CD4-positive, CD25-positive, alpha-beta regulatory T cell (primary cell): Measurements from ENCODE around the gene CTAG1A. TPM values are rescaled to one million over a fixed set of nuclear protein-coding genes. Genes with fewer than 3 reads are reported as not detected.
"Not testable (repeated sequence)": the region's sequence is repeated elsewhere in the genome, so short reads cannot be mapped to it uniquely, and the experiment has no call there.

Source experiments
- ATAC-seq, 2 donors: fragments of 150-1000 bp; cut with Tn5 transposase; one replicate each; pipeline ENCODE4 v1.10.0; 2021; ENCODE audit warnings: low read depth in 2 of 2, moderate number of reproducible peaks in 2 of 2, moderate library complexity in 1 of 2
- DNase-seq, 3 donors: peaks; one replicate each; pipeline versions ENCODE4 v3.0.0 to v3.0.0-alpha.2; 2012 to 2022; ENCODE audit warnings: mixed read lengths in 1 of 3
- H3K27ac ChIP-seq: one replicate; pipeline ENCODE4 v1.7.0; 2013; ENCODE audit warnings: mild to moderate bottlenecking, low read length; ENCODE audit not compliant: insufficient read depth, poor library complexity, severe bottlenecking
- H3K27me3 ChIP-seq: one replicate; pipeline ENCODE4 v1.7.0; 2013; ENCODE audit warnings: low read length; ENCODE audit not compliant: control insufficient read depth, insufficient read depth
- H3K36me3 ChIP-seq: one replicate; pipeline ENCODE4 v1.7.0; 2013; ENCODE audit warnings: mild to moderate bottlenecking, low read length, moderate library complexity; ENCODE audit not compliant: control insufficient read depth, insufficient read depth
- H3K4me1 ChIP-seq: 2 replicates; pipeline ENCODE4 v1.7.0; 2013; ENCODE audit warnings: mild to moderate bottlenecking, low read length; ENCODE audit not compliant: insufficient read depth, control insufficient read depth, poor library complexity, severe bottlenecking
- H3K4me3 ChIP-seq: one replicate; pipeline ENCODE4 v1.7.0; 2013; ENCODE audit warnings: low read depth, mild to moderate bottlenecking, low read length, moderate library complexity
- H3K9me3 ChIP-seq, 2 experiments: 1 replicate in 1 of 2; 2 replicates in 1 of 2; pipeline ENCODE4 v1.7.0; 2013; ENCODE audit warnings: low read length in 2 of 2, mild to moderate bottlenecking in 1 of 2, moderate library complexity in 1 of 2; ENCODE audit not compliant: control insufficient read depth in 2 of 2
- H3K27ac Mint-ChIP-seq, 3 donors: one replicate each; pipeline ENCODE4 v1.8.0; 2020 to 2022; ENCODE audit warnings: mild to moderate bottlenecking in 3 of 3, mixed read lengths in 3 of 3, moderate library complexity in 2 of 3
- H3K27me3 Mint-ChIP-seq: one replicate; pipeline ENCODE4 v1.8.0; 2022; ENCODE audit warnings: mild to moderate bottlenecking, mixed read lengths
- H3K36me3 Mint-ChIP-seq: one replicate; pipeline ENCODE4 v1.8.0; 2020; ENCODE audit warnings: mixed read lengths
- H3K4me1 Mint-ChIP-seq, 4 donors: one replicate each; pipeline ENCODE4 v1.8.0; 2020 to 2022; ENCODE audit warnings: mixed read lengths in 4 of 4, mild to moderate bottlenecking in 1 of 4
- H3K4me3 Mint-ChIP-seq, 4 donors: one replicate each; pipeline ENCODE4 v1.8.0; 2020 to 2022; ENCODE audit warnings: mild to moderate bottlenecking in 4 of 4, mixed read lengths in 4 of 4, moderate library complexity in 3 of 4
- H3K9me3 Mint-ChIP-seq, 7 donors: one replicate each; pipeline ENCODE4 v1.8.0; 2020 to 2022; ENCODE audit warnings: mixed read lengths in 7 of 7, mild to moderate bottlenecking in 3 of 7, moderate library complexity in 2 of 7
- polyA plus RNA-seq, 4 donors: library from polyadenylated mRNA; unstranded; fragments of 300-500 nt; fragmentation: Illumina TruSeq; gene quantifications; one replicate each; pipeline ENCODE4 v1.2.3, GENCODE V29; 2021
- total RNA-seq: library from RNA; stranded (reverse); gene quantifications from one replicate; pipeline ENCODE4 v1.2.3, GENCODE V29; 2022

The CTAG1A gene
- total and polyA plus RNA-seq, 5 donors from 2014 or later = not detected

- not testable (repeated sequence) for H3K27me3 Mint-ChIP-seq, H3K27me3 ChIP-seq, H3K9me3 Mint-ChIP-seq, ATAC-seq, H3K27ac Mint-ChIP-seq, DNase-seq, H3K9me3 ChIP-seq, H3K4me3 ChIP-seq, H3K4me1 Mint-ChIP-seq, H3K4me3 Mint-ChIP-seq, H3K36me3 ChIP-seq, H3K4me1 ChIP-seq, H3K27ac ChIP-seq, H3K36me3 Mint-ChIP-seq
Observed at GRCh38 chrX:154582994-154583393, 1.9 kb upstream of the CTAG1A start.

GRCh38 chrX:154590415-154590814 is 5.5 kb downstream of the CTAG1A start:
- not testable (repeated sequence) for H3K27me3 ChIP-seq, H3K27ac Mint-ChIP-seq, H3K36me3 Mint-ChIP-seq, ATAC-seq, H3K4me3 ChIP-seq, H3K36me3 ChIP-seq, H3K4me3 Mint-ChIP-seq, H3K9me3 Mint-ChIP-seq, H3K27ac ChIP-seq, H3K4me1 Mint-ChIP-seq, H3K4me1 ChIP-seq, DNase-seq, H3K27me3 Mint-ChIP-seq, H3K9me3 ChIP-seq

GRCh38 chrX:154592505-154592904 is 7.6 kb downstream of the CTAG1A start:
- Mint-ChIP-seq H3K36me3 (no peaks in the 10 kb centered on the region), H3K9me3 (peaks cover 0 to 5% (median 0%) of the 10 kb centered on the region in 7 donors), H3K4me3 (no peak overlapping the region), H3K4me1 (no peaks in the 10 kb centered on the region), H3K27me3 (peaks cover 13% of the 10 kb centered on the region), H3K27ac (no peak overlapping the region)
- Histone ChIP-seq H3K9me3 (no peaks in the 10 kb centered on the region), H3K27me3 (no peaks in the 10 kb centered on the region), H3K36me3 (no peaks in the 10 kb centered on the region), H3K27ac (no peak overlapping the region), H3K4me3 (no peak overlapping the region), H3K4me1 (no peaks in the 10 kb centered on the region)
- no peak for DNase-seq
- ATAC-seq = no peak

GRCh38 chrX:154593201-154593600 is 8.3 kb downstream of the CTAG1A start:
- DNase-seq = no peak
- H3K27me3 Mint-ChIP-seq = peaks cover 13% of the 10 kb centered on the region
- H3K4me3 Mint-ChIP-seq = no peak overlapping the region
- H3K9me3 Mint-ChIP-seq = peaks cover 0 to 5% (median 0%) of the 10 kb centered on the region in 7 donors
- no peak for ATAC-seq
- no peak overlapping the region for H3K27ac Mint-ChIP-seq
- no peaks in the 10 kb centered on the region for H3K9me3 ChIP-seq
- no peaks in the 10 kb centered on the region for H3K4me1 Mint-ChIP-seq
- no peak overlapping the region for H3K4me3 ChIP-seq
- no peak overlapping the region for H3K27ac ChIP-seq
- H3K4me1 ChIP-seq = no peaks in the 10 kb centered on the region
- H3K36me3 ChIP-seq = no peaks in the 10 kb centered on the region
- no peaks in the 10 kb centered on the region for H3K36me3 Mint-ChIP-seq
- no peaks in the 10 kb centered on the region for H3K27me3 ChIP-seq

- Mint-ChIP-seq H3K9me3 (peaks cover 0 to 5% (median 0%) of the 10 kb centered on the region in 7 donors), H3K36me3 (no peaks in the 10 kb centered on the region), H3K27ac (no peak overlapping the region), H3K4me1 (no peaks in the 10 kb centered on the region), H3K27me3 (peaks cover 13% of the 10 kb centered on the region), H3K4me3 (no peak overlapping the region)
- Histone ChIP-seq H3K27me3 (no peaks in the 10 kb centered on the region), H3K36me3 (no peaks in the 10 kb centered on the region), H3K27ac (no peak overlapping the region), H3K4me3 (no peak overlapping the region), H3K4me1 (no peaks in the 10 kb centered on the region), H3K9me3 (no peaks in the 10 kb centered on the region)
- DNase-seq (no peak), ATAC-seq (no peak)
Observed at GRCh38 chrX:154594491-154594890, 9.6 kb downstream of the CTAG1A start.

GRCh38 chrX:154595559-154596249 is 10.8 kb downstream of the CTAG1A start:
- no peaks in the 10 kb centered on the region for H3K36me3 ChIP-seq
- DNase-seq (no peak), ATAC-seq (no peak)
- Mint-ChIP-seq H3K27me3 (peaks cover 17% of the 10 kb centered on the region), H3K4me1 (no peaks in the 10 kb centered on the region), H3K36me3 (no peaks in the 10 kb centered on the region), H3K4me3 (no peak overlapping the region), H3K9me3 (peaks cover 0 to 5% (median 0%) of the 10 kb centered on the region in 7 donors), H3K27ac (no peak overlapping the region)
- no peaks in the 10 kb centered on the region for H3K4me1 ChIP-seq
- no peak overlapping the region for H3K27ac ChIP-seq
- H3K27me3 ChIP-seq = no peaks in the 10 kb centered on the region
- no peak overlapping the region for H3K4me3 ChIP-seq
- no peaks in the 10 kb centered on the region for H3K9me3 ChIP-seq

GRCh38 chrX:154596290-154596929 is 11.5 kb downstream of the CTAG1A start:
- H3K27me3 Mint-ChIP-seq = peaks cover 17% of the 10 kb centered on the region
- no peaks in the 10 kb centered on the region for H3K9me3 ChIP-seq
- no peaks in the 10 kb centered on the region for H3K36me3 Mint-ChIP-seq
- H3K27ac ChIP-seq = no peak overlapping the region
- H3K9me3 Mint-ChIP-seq = peaks cover 0 to 5% (median 0%) of the 10 kb centered on the region in 7 donors
- H3K4me3 Mint-ChIP-seq = no peak overlapping the region
- H3K4me3 ChIP-seq = no peak overlapping the region
- H3K27me3 ChIP-seq = no peaks in the 10 kb centered on the region
- ATAC-seq = no peak
- H3K36me3 ChIP-seq = no peaks in the 10 kb centered on the region
- no peak for DNase-seq
- H3K4me1 Mint-ChIP-seq = no peaks in the 10 kb centered on the region
- H3K4me1 ChIP-seq = no peaks in the 10 kb centered on the region
- H3K27ac Mint-ChIP-seq = no peak overlapping the region

GRCh38 chrX:154597221-154597620 is 12.3 kb downstream of the CTAG1A start:
- Mint-ChIP-seq H3K36me3 (no peaks in the 10 kb centered on the region), H3K4me1 (no peaks in the 10 kb centered on the region), H3K27me3 (peaks cover 17% of the 10 kb centered on the region), H3K9me3 (peaks cover 0 to 7% (median 0%) of the 10 kb centered on the region in 7 donors), H3K27ac (no peak overlapping the region), H3K4me3 (no peak overlapping the region)
- no peak for ATAC-seq
- DNase-seq = no peak
- Histone ChIP-seq H3K4me3 (no peak overlapping the region), H3K4me1 (no peaks in the 10 kb centered on the region), H3K9me3 (no peaks in the 10 kb centered on the region), H3K36me3 (no peaks in the 10 kb centered on the region), H3K27me3 (no peaks in the 10 kb centered on the region), H3K27ac (no peak overlapping the region)
